Calu3 (cell line): ENCODE data around the gene HSD17B8. TPM values are rescaled to one million over a fixed set of nuclear protein-coding genes. Genes with fewer than 3 reads are reported as not detected.
A peak's percentile ranks its signal among the peaks of the same experiment; 100 is the strongest.

Source experiments
- BruUV-seq: library from RNA; stranded (reverse); fragments of 400-500 nt; replicated peaks from 2 replicates; lab custom pipeline; 2021; lab: Mats Ljungman, UMichigan
- CTCF ChIA-PET: fragments of 300-600 bp; sonication (Branson Sonifier 250); formaldehyde crosslinking; loops from one replicate; lab custom pipeline; 2022; ENCODE audit warnings: antibody characterized with exemption; lab: Charles Lee
- DNase-seq: peaks from one replicate; pipeline ENCODE4 v3.0.0; 2022
- H3K27ac Mint-ChIP-seq: one replicate; pipeline ENCODE4 v1.8.0; 2022; ENCODE audit warnings: mixed read lengths; ENCODE audit not compliant: unreplicated experiment
- H3K27me3 Mint-ChIP-seq: one replicate; pipeline ENCODE4 v1.8.0; 2022; ENCODE audit warnings: mixed read lengths; ENCODE audit not compliant: unreplicated experiment
- H3K36me3 Mint-ChIP-seq: one replicate; pipeline ENCODE4 v1.8.0; 2022; ENCODE audit warnings: mild to moderate bottlenecking, moderate library complexity, mixed read lengths; ENCODE audit not compliant: insufficient read depth, unreplicated experiment
- H3K4me1 Mint-ChIP-seq: one replicate; pipeline ENCODE4 v1.8.0; 2022; ENCODE audit warnings: mild to moderate bottlenecking, low read depth, mixed read lengths; ENCODE audit not compliant: unreplicated experiment
- H3K4me3 Mint-ChIP-seq: one replicate; pipeline ENCODE4 v1.8.0; 2022; ENCODE audit warnings: mild to moderate bottlenecking, low read depth, moderate library complexity, mixed read lengths; ENCODE audit not compliant: unreplicated experiment
- H3K9me3 Mint-ChIP-seq: one replicate; pipeline ENCODE4 v1.8.0; 2022; ENCODE audit warnings: low read depth, mixed read lengths; ENCODE audit not compliant: unreplicated experiment
- CTCF ChIP-seq: fragments of 200-600 bp; IDR thresholded peaks from one replicate; pipeline ENCODE4 v1.8.0; 2022; ENCODE audit warnings: antibody characterized with exemption; ENCODE audit not compliant: unreplicated experiment
- intact Hi-C: fragments of 100-400 bp; cut with micrococcal nuclease; formaldehyde crosslinking; loops from one replicate; pipeline ENCODE4 v1.10.0; 2022; ENCODE audit not compliant: unreplicated experiment
- total RNA-seq: library from RNA; stranded (reverse); gene quantifications from 2 replicates; pipeline ENCODE4 v1.2.3, GENCODE V29; 2022

HSD17B8 gene
- total RNA-seq, 1 experiment from 2014 or later = 41.7 TPM

DNA sequence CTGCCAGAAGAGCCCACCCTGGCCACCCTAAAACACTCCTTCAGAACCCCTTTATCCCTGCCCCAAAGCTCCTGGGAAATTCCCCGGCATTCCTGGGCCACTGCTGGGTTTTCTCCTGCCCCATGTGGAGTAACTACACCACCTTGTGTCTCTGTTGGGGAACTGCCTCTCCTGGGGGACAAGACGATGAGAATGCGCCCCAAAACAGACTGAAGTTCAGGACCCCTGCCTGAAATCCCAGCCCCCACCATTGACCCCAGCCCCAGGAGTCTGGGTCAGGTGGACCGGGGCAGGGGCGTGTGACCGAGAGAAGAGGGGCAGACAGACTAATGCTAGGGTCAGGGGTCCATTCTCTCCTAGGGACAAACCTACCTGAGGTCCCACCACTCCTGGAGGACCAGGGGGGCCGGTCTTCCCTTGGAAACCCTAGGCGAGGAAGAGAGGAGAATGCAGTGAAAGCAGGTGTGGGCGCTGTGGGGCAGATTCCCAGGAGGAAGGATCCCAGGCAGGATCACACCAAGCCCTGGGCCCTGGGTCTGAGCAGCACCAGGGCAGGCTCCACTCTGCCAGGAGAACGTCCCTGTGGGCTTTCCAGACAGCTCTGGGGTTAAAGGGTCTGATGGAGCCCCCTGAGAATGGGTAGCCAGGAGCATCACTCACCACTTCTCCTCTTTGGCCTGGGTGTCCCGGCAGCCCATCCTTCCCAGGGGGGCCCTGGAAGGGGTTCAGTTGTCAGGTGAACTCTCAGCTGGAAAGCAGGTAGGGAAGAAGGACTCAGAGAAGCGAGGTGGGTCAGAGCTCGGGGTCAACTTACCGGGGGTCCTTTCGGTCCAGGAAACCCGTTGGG is 31.5 kb upstream of the HSD17B8 start:
- CTCF ChIA-PET = interaction anchor here (0.6 to 2.6 kb wide), 19 partner anchors 9 to 239 kb away, joined by 3 to 13 read pairs (median 4); no protein-coding TSS in a partner anchor
- H3K36me3 Mint-ChIP-seq = no peaks in the 10 kb centered on the region
- no peak overlapping the region for H3K4me3 Mint-ChIP-seq
- H3K9me3 Mint-ChIP-seq = no peaks in the 10 kb centered on the region
- H3K4me1 Mint-ChIP-seq = peaks cover 9% of the 10 kb centered on the region
- TF ChIP-seq CTCF = peak; percentile 80
- peak; percentile 69 for DNase-seq
- intact Hi-C loops = loop anchor here (1.0 kb wide), 1 partner anchor 173 kb away; no protein-coding TSS in a partner anchor
- peaks cover 89% of the 10 kb centered on the region for H3K27me3 Mint-ChIP-seq
- peak overlapping the region; percentile 25 for H3K27ac Mint-ChIP-seq
- no TSS peak for BruUV-seq

DNA sequence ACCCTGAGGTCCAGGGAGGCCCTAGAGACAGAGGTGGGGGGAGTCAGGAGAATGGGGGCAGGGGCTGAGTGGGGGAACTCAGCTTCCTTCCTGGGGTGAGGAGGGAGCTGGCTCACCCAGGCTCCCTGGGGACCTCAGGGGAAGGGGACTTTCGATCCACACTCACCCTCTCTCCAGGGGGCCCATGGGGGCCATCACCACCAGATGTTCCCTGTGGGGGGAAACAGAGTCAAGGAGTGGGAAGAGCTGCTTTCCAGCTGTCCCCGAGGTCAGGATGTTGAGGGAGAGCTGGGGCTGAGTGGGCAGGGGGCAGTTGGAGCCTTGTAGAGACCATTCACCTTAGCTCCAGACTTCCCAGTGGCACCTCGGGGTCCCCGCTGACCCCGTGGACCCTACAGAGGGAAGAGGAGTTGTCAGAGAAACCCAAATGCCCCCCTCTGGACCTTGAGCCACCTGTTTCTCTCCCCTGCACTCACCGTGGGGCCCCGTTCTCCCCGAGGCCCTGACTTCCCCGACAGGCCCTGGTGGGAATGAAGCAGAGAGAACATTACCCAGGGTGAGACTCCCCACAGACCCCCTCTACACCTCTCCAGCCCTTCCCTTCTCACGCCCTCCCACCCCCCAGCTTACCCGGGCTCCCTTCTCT is 30.8 kb upstream of the HSD17B8 start:
- Mint-ChIP-seq H3K36me3 (no peaks in the 10 kb centered on the region), H3K27me3 (peaks cover 89% of the 10 kb centered on the region), H3K27ac (no peak overlapping the region), H3K4me1 (peaks cover 9% of the 10 kb centered on the region), H3K4me3 (no peak overlapping the region), H3K9me3 (no peaks in the 10 kb centered on the region)
- CTCF ChIA-PET = interaction anchor here (0.7 to 2.6 kb wide), 10 partner anchors 13 to 236 kb away, joined by 3 to 13 read pairs (median 6); no protein-coding TSS in a partner anchor
- intact Hi-C loops = no loop called here
- DNase-seq = no peak
- BruUV-seq = no TSS peak
- no peak for TF ChIP-seq CTCF

- peaks cover 9% of the 10 kb centered on the region for H3K4me1 Mint-ChIP-seq
Observed at GRCh38 chr6:33174784-33175183, 29.7 kb upstream of the HSD17B8 start.

More at GRCh38 chr6:33174784-33175183, 29.7 kb upstream of the HSD17B8 start:
- CTCF ChIA-PET = interaction anchor here (0.5 to 2.6 kb wide), 5 partner anchors 13 to 74 kb away, joined by 3 to 13 read pairs (median 4); no protein-coding TSS in a partner anchor
- no peak overlapping the region for H3K4me3 Mint-ChIP-seq
- no peaks in the 10 kb centered on the region for H3K36me3 Mint-ChIP-seq
- BruUV-seq = no TSS peak
- H3K27ac Mint-ChIP-seq = no peak overlapping the region
- intact Hi-C loops = no loop called here
- no peak for TF ChIP-seq CTCF
- H3K9me3 Mint-ChIP-seq = no peaks in the 10 kb centered on the region
- H3K27me3 Mint-ChIP-seq = peaks cover 89% of the 10 kb centered on the region
- DNase-seq = no peak
